ENCODE measurements around the gene DPH3.

The DPH3 gene

DNA sequence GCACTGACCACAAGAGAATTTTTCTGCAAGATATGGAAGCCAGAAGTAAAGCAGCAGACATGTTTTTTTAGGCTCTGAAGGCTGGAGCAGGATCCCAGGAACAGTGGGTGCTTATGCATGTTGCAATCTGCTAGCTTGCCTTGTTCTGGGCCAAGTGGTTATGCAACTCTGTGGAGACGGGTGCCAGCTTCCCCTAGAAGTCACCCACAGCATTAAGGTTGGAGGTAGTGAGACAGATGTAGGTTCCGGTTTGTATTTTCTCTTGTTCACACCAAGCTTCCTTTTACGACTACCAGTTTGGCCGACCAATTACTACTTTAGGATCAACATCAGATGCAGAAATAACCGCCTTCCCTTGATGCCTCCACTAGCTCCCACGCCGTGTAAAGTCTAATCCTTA lies 11.1 kb downstream of the DPH3 start:
- no peak for DNase-seq

GRCh38 chr3:16252988-16253387 lies 11.8 kb downstream of the DPH3 start:
- DNase-seq: no peak

GRCh38 chr3:16252243-16252978 lies 12.3 kb downstream of the DPH3 start:
- no peak for DNase-seq

DNA sequence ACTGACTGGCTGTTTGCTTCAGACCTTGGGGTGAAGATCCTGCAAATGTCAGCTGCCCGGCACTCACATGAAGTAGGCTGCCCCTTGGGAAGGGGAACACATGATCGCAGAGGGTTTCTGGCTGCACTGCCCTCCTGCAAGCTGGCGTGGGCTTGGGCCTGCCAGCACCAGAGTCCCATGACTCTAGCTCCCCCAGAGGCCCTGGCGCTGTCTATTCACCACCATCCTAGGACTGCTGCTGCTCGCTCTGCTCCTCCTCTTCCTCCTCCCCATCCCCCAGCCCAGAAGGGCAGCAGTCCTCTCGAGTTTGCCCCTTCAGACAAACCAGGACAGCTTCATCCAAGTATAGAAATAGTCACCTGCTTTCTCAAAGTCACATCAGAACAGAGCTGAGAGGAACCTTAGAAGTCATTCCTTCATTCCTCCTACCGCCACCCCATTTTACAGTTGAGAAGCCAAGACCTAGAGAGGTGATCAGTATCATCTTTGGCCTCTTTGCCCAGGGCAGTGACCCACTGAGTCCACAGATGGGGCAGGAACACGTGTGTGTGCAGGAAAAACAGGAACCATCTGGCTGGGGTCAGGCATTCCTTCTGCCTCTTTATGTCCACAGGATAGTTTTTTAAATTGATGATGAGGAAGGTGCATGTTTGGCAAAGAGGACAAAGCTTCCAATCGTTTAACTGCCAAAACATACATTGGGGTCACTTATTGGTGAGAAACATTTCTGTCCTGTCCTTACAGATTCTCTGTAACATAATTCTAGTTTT lies 13.2 kb downstream of the DPH3 start:
- no peak for DNase-seq

DNA sequence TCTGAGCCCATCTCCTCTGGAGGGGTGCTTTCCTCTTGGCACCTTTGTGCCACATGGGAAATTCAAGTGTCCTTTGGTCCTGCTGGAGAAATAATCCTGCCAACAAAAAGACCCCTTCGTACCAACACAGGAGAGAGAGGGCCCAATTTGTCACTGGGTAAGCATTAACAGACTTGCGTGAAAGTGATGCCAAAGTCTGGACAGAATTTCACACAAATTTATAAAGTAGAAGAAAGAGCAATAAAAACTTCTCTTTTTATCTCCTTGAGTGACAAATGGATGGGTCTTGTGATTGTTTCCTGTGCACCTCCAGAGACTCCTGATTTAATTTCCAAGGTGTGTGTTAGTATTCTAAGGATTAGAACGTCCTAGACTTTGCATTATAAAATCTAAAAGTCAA lies 14.9 kb downstream of the DPH3 start:
- DNase-seq: no peak

DNA sequence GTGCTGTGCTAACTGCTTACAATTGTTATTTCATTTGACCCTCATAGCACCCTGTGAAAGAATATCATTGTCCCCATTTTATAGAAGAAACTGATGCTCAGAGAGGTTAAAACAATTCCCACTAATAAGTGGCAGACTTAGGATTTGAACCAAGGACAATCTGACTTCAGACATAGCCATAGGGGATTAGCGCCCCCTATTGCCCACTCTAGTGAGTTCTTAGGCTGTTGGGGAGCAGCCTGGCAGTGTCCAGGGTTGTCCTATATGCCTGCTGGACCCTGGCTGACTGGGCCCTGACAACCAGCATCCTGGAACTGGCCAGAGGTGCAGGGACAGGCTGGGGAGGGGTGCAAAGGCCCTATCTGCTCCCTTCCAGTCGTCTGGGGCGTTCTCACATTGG lies 15.4 kb downstream of the DPH3 start:
- peak; percentile 35 for DNase-seq

GRCh38 chr3:16248556-16248955 lies 16.2 kb downstream of the DPH3 start:
- no peak for DNase-seq

- peak; percentile 83 for DNase-seq
Measured at GRCh38 chr3:16247282-16248061, 17.3 kb downstream of the DPH3 start.

DNA sequence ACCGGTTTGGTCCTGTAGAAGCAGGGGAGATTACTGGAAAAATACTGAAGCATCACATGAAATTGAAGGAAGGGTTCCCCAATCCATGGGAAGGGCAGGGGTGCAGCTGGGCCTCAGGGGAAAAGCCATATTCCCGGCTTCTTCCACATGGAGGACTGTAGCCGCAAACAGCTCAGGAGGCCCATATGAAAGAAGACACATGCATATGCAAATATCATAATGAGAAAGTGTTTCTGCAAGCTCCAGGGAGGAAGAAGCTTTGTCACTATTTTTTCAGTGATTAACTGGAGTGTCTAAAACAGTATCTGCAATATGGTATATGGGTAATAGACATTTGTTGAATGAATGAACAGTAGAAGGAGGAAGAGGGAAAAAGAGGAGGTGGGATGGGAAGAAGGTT lies 19.1 kb downstream of the DPH3 start:
- no peak for DNase-seq

DNA sequence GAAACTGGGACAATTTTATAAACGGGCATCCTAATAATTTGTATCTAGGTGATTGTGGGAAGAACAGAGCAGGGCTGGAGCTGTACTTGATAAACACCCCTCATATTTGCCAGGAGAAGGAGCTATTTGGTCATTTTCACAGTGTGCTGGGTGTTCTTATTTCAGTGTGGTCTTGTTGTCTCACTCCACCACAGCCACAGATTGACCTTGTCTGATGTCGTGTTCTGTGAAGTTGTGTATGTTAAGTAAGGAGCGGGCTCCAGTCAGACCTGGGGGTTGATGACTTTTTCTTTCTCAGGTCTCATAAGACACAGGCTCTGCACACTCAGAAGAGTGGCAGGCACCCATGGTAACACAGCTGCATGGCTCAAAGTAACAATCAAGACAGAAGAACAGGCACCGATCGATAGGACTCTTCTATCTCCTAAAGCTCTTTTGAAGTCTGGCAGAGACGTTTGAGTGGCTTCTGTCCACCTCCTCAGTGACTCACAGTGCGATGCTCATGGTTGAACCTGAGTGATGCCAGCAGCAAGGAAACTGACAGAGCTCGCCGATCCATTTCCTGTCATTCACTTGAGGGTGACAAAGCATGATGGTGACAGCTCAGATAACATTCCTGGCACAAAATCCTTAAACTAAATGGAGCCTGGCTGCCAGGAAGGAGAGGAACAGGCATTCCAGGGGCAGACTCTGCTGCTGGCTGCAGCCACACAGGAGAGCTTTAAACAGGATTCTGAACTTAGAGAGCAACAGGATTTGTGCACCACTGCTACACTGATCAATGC lies 20.8 kb downstream of the DPH3 start:
- no peak for DNase-seq

- no peak for DNase-seq
Measured at GRCh38 chr3:16242177-16242576, 22.6 kb downstream of the DPH3 start.

DNA sequence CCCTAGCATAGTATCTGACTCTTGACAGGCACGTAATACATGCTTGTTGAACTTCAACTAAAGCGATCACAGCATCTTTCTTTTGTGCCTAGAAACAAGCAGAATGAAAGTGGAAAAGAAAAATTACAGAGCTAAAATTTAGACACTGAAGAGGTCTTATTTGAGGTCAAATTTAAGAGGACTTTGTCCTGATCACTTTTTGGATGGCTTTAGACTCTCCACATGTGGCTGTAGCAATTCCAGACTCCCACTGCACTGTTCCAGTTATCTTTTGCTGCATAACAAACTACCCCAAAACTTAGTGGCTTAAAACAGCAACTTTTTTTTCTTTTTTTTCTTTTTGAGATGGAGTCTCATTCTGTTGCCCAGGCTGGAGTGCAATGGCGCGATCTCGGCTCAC lies 23.5 kb downstream of the DPH3 start:
- no peak for DNase-seq

- no peak for DNase-seq
Measured at GRCh38 chr3:16240229-16241023, 24.3 kb downstream of the DPH3 start.

DNA sequence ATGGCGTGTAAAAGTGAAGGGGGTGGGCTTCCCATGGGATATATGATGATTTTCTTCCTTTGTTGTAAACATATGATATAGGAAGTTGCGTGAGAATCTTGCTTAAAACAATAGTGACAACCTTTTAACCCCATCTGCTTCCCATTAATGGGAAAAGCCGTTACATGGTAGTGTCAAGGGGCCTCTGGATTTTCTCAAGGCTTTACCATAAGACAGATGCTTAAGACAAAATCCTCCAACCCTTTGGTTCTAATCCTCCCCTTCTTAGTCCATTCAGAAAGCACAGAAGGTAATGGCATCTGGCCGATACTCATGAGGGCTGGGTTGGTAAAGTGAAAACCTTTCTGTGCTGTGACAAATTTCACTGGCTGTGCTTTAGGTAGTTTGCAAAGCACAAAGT lies 25.0 kb downstream of the DPH3 start:
- no peak for DNase-seq

- DNase-seq: no peak
Measured at GRCh38 chr3:16239086-16239770, 25.5 kb downstream of the DPH3 start.

DNA sequence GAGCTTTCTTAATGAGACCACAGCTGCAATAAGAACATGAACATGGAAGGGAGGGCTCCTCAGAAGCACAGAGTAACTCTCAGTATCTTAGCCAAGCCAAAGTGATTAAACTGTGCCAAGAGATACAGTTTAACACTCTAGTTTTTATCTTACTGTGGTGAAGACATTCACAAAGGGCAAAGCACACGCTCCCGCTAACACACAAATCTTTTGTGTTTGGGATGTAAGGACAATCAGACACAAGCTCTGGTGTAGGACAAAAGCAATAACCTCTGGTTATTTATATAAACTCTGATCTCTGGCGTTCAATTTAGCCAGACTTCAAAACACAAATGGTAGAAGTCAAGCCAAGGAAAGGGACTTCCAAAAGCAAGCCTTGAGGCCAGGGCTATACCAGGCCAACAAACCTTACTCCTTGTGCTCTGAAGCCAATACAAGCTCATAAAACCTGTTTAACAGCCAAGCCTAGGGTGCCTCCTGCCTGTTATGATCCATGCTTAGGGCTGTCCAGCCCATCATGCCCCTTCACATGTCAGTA lies 27.8 kb downstream of the DPH3 start:
- DNase-seq: no peak

DNA sequence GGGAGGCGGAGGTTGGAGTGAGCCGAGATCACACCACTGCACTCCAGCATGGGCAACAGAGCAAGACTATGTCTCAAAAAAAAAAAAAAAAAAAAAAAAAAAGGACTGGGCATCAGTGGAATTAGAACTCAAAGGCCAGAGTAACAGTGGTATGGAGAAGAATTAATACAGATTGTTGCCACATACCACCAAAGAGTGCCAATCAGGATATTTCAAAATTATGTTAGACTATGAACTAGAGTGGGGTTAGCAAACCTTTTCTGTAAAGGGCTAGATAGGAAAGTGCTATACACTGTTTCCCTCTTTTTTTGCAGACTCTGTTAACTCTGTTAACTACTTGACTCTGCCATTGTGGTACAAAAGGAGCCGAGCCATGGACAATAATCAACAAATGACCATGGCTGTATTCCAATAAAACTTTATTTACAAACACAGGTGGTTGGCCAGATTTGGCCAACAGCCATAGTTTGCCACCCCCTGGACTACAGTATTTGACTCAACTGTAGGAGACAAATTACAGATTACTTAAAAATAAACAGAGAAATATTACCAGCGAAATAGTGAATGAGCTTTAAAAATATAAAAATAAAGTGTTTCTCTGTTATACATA lies 28.6 kb downstream of the DPH3 start:
- DNase-seq: no peak

- DNase-seq: no peak
Measured at GRCh38 chr3:16234281-16234680, 30.5 kb downstream of the DPH3 start.

DNA sequence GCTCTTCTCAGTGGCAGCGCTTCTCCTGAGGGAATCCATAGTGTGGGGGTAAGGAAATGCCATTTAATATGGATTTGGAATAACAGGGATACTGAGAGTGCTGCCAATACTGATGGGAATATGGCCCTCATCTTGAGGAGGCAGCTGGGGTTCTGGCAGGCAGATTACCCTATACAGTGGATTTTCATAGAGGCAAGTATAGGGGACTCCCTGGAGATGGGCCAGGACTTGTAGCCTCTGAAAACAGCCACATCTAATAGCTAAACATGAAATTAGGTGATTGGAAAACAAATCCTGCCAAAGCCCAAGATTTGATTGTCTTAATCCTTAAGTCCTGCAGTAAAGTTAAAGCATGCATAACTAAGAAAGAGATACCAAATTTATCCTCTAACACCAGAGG lies 30.9 kb downstream of the DPH3 start:
- DNase-seq: no peak

GRCh38 chr3:16231983-16232382 lies 32.8 kb downstream of the DPH3 start:
- DNase-seq: no peak

- no peak for DNase-seq
Measured at GRCh38 chr3:16229681-16230080, 35.1 kb downstream of the DPH3 start.

Data from hematopoietic multipotent progenitor cell treated with erythropoietin and hydrocortisone succinate and interleukin-3 and kit ligand, for 8 days (in vitro differentiated cells).